Large intestine (tissue), 3 donors: ENCODE data around the gene RTBDN. TPM values are rescaled to one million over a fixed set of nuclear protein-coding genes. Genes with fewer than 3 reads are reported as not detected.

Experiments used
- DNase-seq, 2 donors: peaks; one replicate each; pipeline versions ENCODE4 v3.0.0 to v3.0.0-alpha.2; 2013
- H3K27ac ChIP-seq: one replicate; pipeline ENCODE4 v1.5.1; 2013; ENCODE audit warnings: low read length
- H3K27me3 ChIP-seq: 2 replicates; pipeline ENCODE4 v1.6.1; 2013; ENCODE audit warnings: low read length; ENCODE audit not compliant: control insufficient read depth, insufficient read depth
- H3K36me3 ChIP-seq: 2 replicates; pipeline ENCODE4 v1.6.1; 2013; ENCODE audit warnings: low read length; ENCODE audit not compliant: control insufficient read depth, insufficient read depth
- H3K4me1 ChIP-seq: one replicate; pipeline ENCODE4 v1.6.1; 2013; ENCODE audit warnings: low read length; ENCODE audit not compliant: control insufficient read depth, insufficient read depth
- H3K4me3 ChIP-seq: one replicate; pipeline ENCODE4 v1.5.1; 2013; ENCODE audit warnings: low read length
- H3K9me3 ChIP-seq: one replicate; pipeline ENCODE4 v1.6.1; 2013; ENCODE audit warnings: mild to moderate bottlenecking, low read depth, low read length, moderate library complexity; ENCODE audit not compliant: control insufficient read depth
- WGBS: methylation state at CpG from one replicate; pipeline ENCODE4 v1.1.5; 2013; ENCODE audit warnings: low lambda C conversion rate; ENCODE audit not compliant: insufficient coverage; 5-methylcytosine and 5-hydroxymethylcytosine counted together
- polyA plus RNA-seq: library from polyadenylated mRNA; unstranded; fragments of 120-200 nt; gene quantifications from one replicate; pipeline ENCODE4 v1.2.1, GENCODE V29; 2013

RTBDN gene
- polyA plus RNA-seq, 1 donor, result 1.6 TPM

GRCh38 chr19:12784871-12785430 lies 49.4 kb downstream of the RTBDN start:
- peak in 1 of 2 donors; percentile 73 for DNase-seq
- Histone ChIP-seq H3K4me1 (peaks cover 74% of the 10 kb centered on the region), H3K27ac (peak overlapping the region; percentile 100), H3K36me3 (no peaks in the 10 kb centered on the region), H3K9me3 (no peaks in the 10 kb centered on the region), H3K27me3 (no peaks in the 10 kb centered on the region), H3K4me3 (no peak overlapping the region)
- WGBS, result no CpG with 5 or more reads among the region's 5 CpGs

- H3K4me1 ChIP-seq, result peaks cover 75% of the 10 kb centered on the region
- H3K4me3 ChIP-seq, result no peak overlapping the region
- no peaks in the 10 kb centered on the region for H3K27me3 ChIP-seq
- peak overlapping the region; percentile 100 for H3K27ac ChIP-seq
- no CpG with 5 or more reads among the region's 10 CpGs for WGBS
- H3K36me3 ChIP-seq, result no peaks in the 10 kb centered on the region
- H3K9me3 ChIP-seq, result no peaks in the 10 kb centered on the region
- peak in 1 of 2 donors; percentile 61 for DNase-seq
These were observed 49.9 kb downstream of the RTBDN start for GRCh38 chr19:12784394-12784870.

DNA sequence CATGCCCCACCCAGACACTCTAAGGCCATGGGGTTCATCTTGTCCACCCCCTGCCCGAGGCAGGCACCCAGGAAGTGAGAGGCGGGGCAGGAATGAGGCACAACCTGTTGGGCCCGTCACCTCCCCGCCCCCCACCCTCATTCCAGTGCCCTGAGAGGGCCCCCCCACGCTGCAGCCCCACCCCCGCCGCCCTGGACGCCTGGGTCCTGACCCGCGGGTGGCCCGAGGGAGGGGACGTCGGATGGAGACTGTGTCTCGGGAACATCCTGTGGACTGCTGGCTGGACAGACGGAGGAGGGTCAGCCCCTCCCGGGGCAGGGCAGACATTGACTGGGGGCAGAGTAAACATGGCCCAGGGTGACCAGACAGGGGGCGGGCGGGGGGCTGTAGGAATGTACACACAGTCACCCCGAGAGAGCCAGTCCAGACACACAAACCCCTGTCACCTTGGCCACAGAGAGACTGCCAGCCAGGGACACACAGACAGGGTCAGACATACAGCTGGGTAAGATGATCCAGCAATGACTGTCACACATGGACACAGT lies 50.5 kb downstream of the RTBDN start:
- Histone ChIP-seq H3K27me3 (no peaks in the 10 kb centered on the region), H3K4me1 (peaks cover 75% of the 10 kb centered on the region), H3K9me3 (no peaks in the 10 kb centered on the region), H3K36me3 (no peaks in the 10 kb centered on the region), H3K27ac (peak overlapping the region; percentile 100), H3K4me3 (no peak overlapping the region)
- peak in 1 of 2 donors; percentile 70 for DNase-seq
- no CpG with 5 or more reads among the region's 19 CpGs for WGBS

DNA sequence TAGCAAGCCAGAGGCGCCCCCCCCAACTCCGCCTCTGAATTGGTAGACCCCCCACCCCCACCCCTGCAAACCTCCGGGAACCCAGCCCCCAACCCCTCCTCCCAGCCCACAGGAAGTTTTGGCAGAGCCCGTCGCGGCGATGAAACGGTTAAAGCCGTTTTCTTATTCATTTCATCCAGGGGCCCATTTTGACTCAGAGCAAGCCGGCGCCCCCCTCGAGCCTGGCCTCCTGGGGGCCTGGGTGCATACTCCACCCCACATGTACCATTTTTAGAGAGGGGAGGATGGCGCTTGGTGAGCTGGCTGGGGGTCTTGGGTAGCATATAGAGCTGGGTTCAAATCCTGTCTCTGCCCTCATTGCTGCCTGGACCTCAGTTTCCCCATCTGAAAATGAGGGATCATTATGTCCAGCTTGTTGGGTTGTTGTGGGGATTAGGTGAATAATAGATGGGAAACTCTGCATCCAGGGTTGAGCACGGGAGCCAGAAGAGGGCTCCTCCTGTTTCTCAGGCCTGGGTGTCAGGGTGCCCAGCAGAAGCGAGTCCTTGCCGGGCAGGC lies 51.0 kb downstream of the RTBDN start:
- Histone ChIP-seq H3K36me3 (no peaks in the 10 kb centered on the region), H3K4me1 (peaks cover 75% of the 10 kb centered on the region), H3K9me3 (no peaks in the 10 kb centered on the region), H3K4me3 (peak overlapping the region; percentile 58), H3K27ac (peak overlapping the region; percentile 100), H3K27me3 (no peaks in the 10 kb centered on the region)
- no peak for DNase-seq
- no CpG with 5 or more reads among the region's 16 CpGs for WGBS

GRCh38 chr19:12782424-12783290 lies 51.7 kb downstream of the RTBDN start:
- Histone ChIP-seq H3K27me3 (no peaks in the 10 kb centered on the region), H3K36me3 (no peaks in the 10 kb centered on the region), H3K9me3 (no peaks in the 10 kb centered on the region), H3K4me3 (peak overlapping the region; percentile 58), H3K4me1 (peaks cover 69% of the 10 kb centered on the region), H3K27ac (peak overlapping the region; percentile 100)
- peak; percentile 84 to 90 for DNase-seq
- no CpG with 5 or more reads among the region's 88 CpGs for WGBS

DNA sequence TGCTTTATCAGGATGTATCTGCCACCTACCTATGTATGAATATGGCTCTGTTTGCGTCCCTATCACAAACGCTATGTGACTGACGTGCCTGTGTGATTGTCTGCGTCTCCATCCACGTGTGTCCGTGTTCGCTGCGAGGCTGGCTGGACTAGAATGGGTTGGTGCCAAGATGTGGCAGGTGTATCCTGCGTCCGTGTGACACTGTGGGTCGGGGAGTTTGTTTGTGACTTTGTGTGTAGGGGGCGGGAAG lies 52.3 kb downstream of the RTBDN start:
- H3K27ac ChIP-seq, result peak overlapping the region; percentile 100
- H3K9me3 ChIP-seq, result no peaks in the 10 kb centered on the region
- peaks cover 68% of the 10 kb centered on the region for H3K4me1 ChIP-seq
- H3K27me3 ChIP-seq, result no peaks in the 10 kb centered on the region
- H3K36me3 ChIP-seq, result no peaks in the 10 kb centered on the region
- DNase-seq, result no peak
- 0% methylated on average over 1 of the region's 12 CpGs for WGBS
- H3K4me3 ChIP-seq, result peak overlapping the region; percentile 58

- peak in 1 of 2 donors; percentile 67 for DNase-seq
- no peaks in the 10 kb centered on the region for H3K27me3 ChIP-seq
- WGBS, result no CpG with 5 or more reads among the region's 15 CpGs
- no peaks in the 10 kb centered on the region for H3K9me3 ChIP-seq
- peak overlapping the region; percentile 87 for H3K27ac ChIP-seq
- H3K4me3 ChIP-seq, result peak overlapping the region; percentile 59
- H3K36me3 ChIP-seq, result peaks cover 3% of the 10 kb centered on the region
- H3K4me1 ChIP-seq, result peaks cover 43% of the 10 kb centered on the region
These were observed 55.0 kb downstream of the RTBDN start for GRCh38 chr19:12779162-12779993.

DNA sequence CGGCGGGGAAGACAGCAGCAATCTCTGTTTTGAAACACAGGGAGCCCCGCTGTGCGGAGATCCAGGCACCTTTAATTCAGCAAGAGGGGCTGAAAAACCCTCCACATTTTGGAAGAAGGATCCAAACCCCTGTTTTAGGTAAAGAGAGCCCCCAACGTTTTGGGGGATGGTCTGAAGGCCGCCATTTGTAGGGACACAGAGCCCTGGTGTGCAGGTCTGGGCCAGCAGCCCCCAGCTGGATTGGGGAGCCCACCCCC lies 55.5 kb downstream of the RTBDN start:
- peak overlapping the region; percentile 87 for H3K27ac ChIP-seq
- peaks cover 8% of the 10 kb centered on the region for H3K36me3 ChIP-seq
- no peak for DNase-seq
- H3K9me3 ChIP-seq, result no peaks in the 10 kb centered on the region
- no CpG with 5 or more reads among the region's 6 CpGs for WGBS
- H3K4me1 ChIP-seq, result peaks cover 43% of the 10 kb centered on the region
- H3K27me3 ChIP-seq, result no peaks in the 10 kb centered on the region
- H3K4me3 ChIP-seq, result peak overlapping the region; percentile 59

- Histone ChIP-seq H3K27me3 (no peaks in the 10 kb centered on the region), H3K4me3 (peak overlapping the region; percentile 59), H3K36me3 (peaks cover 9% of the 10 kb centered on the region), H3K9me3 (no peaks in the 10 kb centered on the region), H3K4me1 (peaks cover 40% of the 10 kb centered on the region), H3K27ac (peak overlapping the region; percentile 87)
- peak; percentile 73 to 81 for DNase-seq
- WGBS, result no CpG with 5 or more reads among the region's 44 CpGs
These were observed 56.1 kb downstream of the RTBDN start for GRCh38 chr19:12778017-12778904.
